MM.1S (cell line): ENCODE results near the gene PURA.
A peak's percentile ranks its signal among the peaks of the same experiment; 100 is the strongest.

ENCODE experiments used
- DNase-seq: peaks from one replicate; pipeline ENCODE4 v3.0.0-alpha.2; 2015
- H2AFZ ChIP-seq: fragments of 300-600 bp; sonication (generic); 2 replicates; pipeline ENCODE4 v1.6.0; 2016; ENCODE audit warnings: antibody characterized with exemption, low read length
- H3F3A ChIP-seq: fragments of 300-600 bp; sonication (generic); 2 replicates; pipeline ENCODE4 v1.6.1; 2016; ENCODE audit warnings: mild to moderate bottlenecking, antibody characterized with exemption, low read length, moderate library complexity, mixed read lengths; ENCODE audit not compliant: insufficient read depth
- H3K27ac ChIP-seq: fragments of 300-600 bp; sonication (generic); 2 replicates; pipeline ENCODE4 v1.5.1; 2016; ENCODE audit warnings: mild to moderate bottlenecking, low read length
- H3K27me3 ChIP-seq: fragments of 300-600 bp; sonication (generic); replicated peaks from 2 replicates; pipeline ENCODE4 v1.6.0; 2016; ENCODE audit warnings: low read length; ENCODE audit not compliant: insufficient read depth
- H3K36me3 ChIP-seq: fragments of 300-600 bp; sonication (generic); replicated peaks from 2 replicates; pipeline ENCODE4 v1.6.1; 2016; ENCODE audit warnings: mild to moderate bottlenecking, low read length, mixed read lengths; ENCODE audit not compliant: insufficient read depth
- H3K4me1 ChIP-seq: fragments of 300-600 bp; sonication (generic); 2 replicates; pipeline ENCODE4 v1.6.1; 2016; ENCODE audit warnings: low read length, mixed read lengths
- H3K4me2 ChIP-seq: fragments of 300-600 bp; sonication (generic); 2 replicates; pipeline ENCODE4 v1.6.0; 2016; ENCODE audit warnings: low read depth, low read length
- H3K4me3 ChIP-seq: fragments of 300-600 bp; sonication (generic); 2 replicates; pipeline ENCODE4 v1.5.1; 2016; ENCODE audit warnings: low read length, mixed read lengths
- H3K79me2 ChIP-seq: fragments of 300-600 bp; sonication (generic); 2 replicates; pipeline ENCODE4 v1.6.1; 2016; ENCODE audit warnings: mixed run types, low read length, mixed read lengths
- H3K9ac ChIP-seq: fragments of 300-600 bp; sonication (generic); 2 replicates; pipeline ENCODE4 v1.6.1; 2016; ENCODE audit warnings: low read length, mixed read lengths
- H3K9me2 ChIP-seq: fragments of 300-600 bp; sonication (generic); replicated peaks from 2 replicates; pipeline ENCODE4 v1.6.1; 2016; ENCODE audit warnings: mild to moderate bottlenecking, low read length, mixed read lengths; ENCODE audit not compliant: insufficient read depth
- H3K9me3 ChIP-seq: fragments of 300-600 bp; sonication (generic); replicated peaks from 2 replicates; pipeline ENCODE4 v1.6.1; 2016; ENCODE audit warnings: mild to moderate bottlenecking, low read length, mixed read lengths; ENCODE audit not compliant: insufficient read depth
- H4K20me1 ChIP-seq: fragments of 300-600 bp; sonication (generic); 2 replicates; pipeline ENCODE4 v1.6.1; 2016; ENCODE audit warnings: mild to moderate bottlenecking, low read length, moderate library complexity, mixed read lengths; ENCODE audit not compliant: insufficient read depth
- CTCF ChIP-seq: fragments of 300-600 bp; sonication (generic); IDR thresholded peaks from 2 replicates; pipeline ENCODE4 v1.5.1; 2016; ENCODE audit warnings: antibody characterized with exemption, low read length, mixed read lengths
- EZH2 ChIP-seq: fragments of 300-600 bp; sonication (generic); optimal IDR thresholded peaks from 2 replicates; pipeline ENCODE3; 2017; ENCODE audit warnings: low read depth, mild to moderate bottlenecking, antibody characterized with exemption, low read length, mixed read lengths
- EZH2phosphoT487 ChIP-seq: fragments of 300-600 bp; sonication (generic); IDR thresholded peaks from 2 replicates; pipeline ENCODE4 v1.6.1; 2018; ENCODE audit warnings: antibody characterized with exemption, low read length

Gene PURA

GRCh38 chr5:140146523-140146842 is 32.6 kb downstream of the PURA start:
- no peaks in the 10 kb centered on the region for H4K20me1 ChIP-seq
- H3K9ac ChIP-seq = no peak overlapping the region
- H3K36me3 ChIP-seq = no peaks in the 10 kb centered on the region
- no peak for TF ChIP-seq EZH2
- no peak for TF ChIP-seq EZH2phosphoT487
- TF ChIP-seq CTCF = no peak
- no peaks in the 10 kb centered on the region for H3K9me2 ChIP-seq
- no peak overlapping the region for H3K4me3 ChIP-seq
- no peak overlapping the region for H2AFZ ChIP-seq
- H3K9me3 ChIP-seq = no peaks in the 10 kb centered on the region
- H3K4me2 ChIP-seq = peak overlapping the region; percentile 73; the same call in 1 of the 2 replicates
- H3K27ac ChIP-seq = no peak overlapping the region
- DNase-seq = no peak
- H3K79me2 ChIP-seq = no peaks in the 10 kb centered on the region
- peaks cover 4% of the 10 kb centered on the region; the same call in 1 of the 2 replicates for H3K27me3 ChIP-seq
- H3K4me1 ChIP-seq = no peaks in the 10 kb centered on the region
- no peaks in the 10 kb centered on the region for H3F3A ChIP-seq

- Histone ChIP-seq H3K9me2 (no peaks in the 10 kb centered on the region), H3F3A (no peaks in the 10 kb centered on the region), H4K20me1 (no peaks in the 10 kb centered on the region), H3K9me3 (no peaks in the 10 kb centered on the region), H3K79me2 (no peaks in the 10 kb centered on the region), H3K9ac (no peak overlapping the region), H3K27ac (no peak overlapping the region), H3K4me3 (no peak overlapping the region), H3K36me3 (no peaks in the 10 kb centered on the region), H3K27me3 (peaks cover 4% of the 10 kb centered on the region; the same call in 1 of the 2 replicates), H3K4me2 (no peak overlapping the region), H3K4me1 (no peaks in the 10 kb centered on the region), H2AFZ (no peak overlapping the region)
- no peak for DNase-seq
- TF ChIP-seq CTCF (no peak), EZH2phosphoT487 (no peak), EZH2 (no peak)
Observed at GRCh38 chr5:140147460-140147859, 33.6 kb downstream of the PURA start.

- H3K4me2 ChIP-seq = no peak overlapping the region
- no peak overlapping the region for H3K9ac ChIP-seq
- H3K36me3 ChIP-seq = no peaks in the 10 kb centered on the region
- no peak overlapping the region for H2AFZ ChIP-seq
- H3K4me3 ChIP-seq = no peak overlapping the region
- H3F3A ChIP-seq = no peaks in the 10 kb centered on the region
- no peaks in the 10 kb centered on the region for H3K4me1 ChIP-seq
- no peaks in the 10 kb centered on the region for H3K79me2 ChIP-seq
- H3K27ac ChIP-seq = no peak overlapping the region
- H3K27me3 ChIP-seq = peaks cover 4% of the 10 kb centered on the region; the same call in 1 of the 2 replicates
- H4K20me1 ChIP-seq = no peaks in the 10 kb centered on the region
- TF ChIP-seq CTCF = no peak
- no peak for TF ChIP-seq EZH2
- TF ChIP-seq EZH2phosphoT487 = no peak
- H3K9me2 ChIP-seq = no peaks in the 10 kb centered on the region
- no peaks in the 10 kb centered on the region for H3K9me3 ChIP-seq
- no peak for DNase-seq
Observed at GRCh38 chr5:140148508-140148907, 34.6 kb downstream of the PURA start.
